D721Med (cell line): ENCODE measurements around the gene ETHE1.

Experiments used
- DNase-seq: peaks from one replicate; pipeline ENCODE4 v3.0.0; 2011; ENCODE audit warnings: low spot score; ENCODE audit not compliant: insufficient read length
- FAIRE-seq: peaks from 2 replicates; lab custom pipeline; 2011; peaks lifted over from hg19 to GRCh38; lab: Jason Lieb, UNC
- TF ChIP-seq, protein P1 (sequence below): IDR thresholded peaks from 2 replicates; pipeline ENCODE4 v1.5.1; 2012; ENCODE audit warnings: mild to moderate bottlenecking, control low read depth; ENCODE audit not compliant: insufficient read depth; ENCODE audit errors: missing control alignments

The ETHE1 gene

DNA sequence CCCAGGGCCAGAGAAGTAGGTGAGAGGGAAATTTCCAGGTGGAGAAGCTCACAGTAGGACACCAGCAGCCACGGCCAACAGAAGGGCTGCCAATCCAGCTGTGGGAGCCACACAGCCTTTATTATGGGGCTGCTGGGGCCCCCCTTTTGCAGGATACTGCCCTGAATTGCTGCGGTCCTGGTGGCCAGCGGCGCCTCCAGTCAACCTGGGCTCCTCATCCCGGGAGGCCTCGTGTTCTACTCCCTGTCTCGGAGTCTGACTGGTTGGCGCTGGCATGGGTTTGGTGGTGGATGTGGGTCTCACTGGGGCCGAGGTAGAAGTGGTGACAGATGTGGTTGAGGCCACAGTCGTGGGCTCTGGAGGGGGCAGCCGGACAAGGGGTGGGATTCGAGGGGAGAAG lies 65.7 kb downstream of the ETHE1 start:
- FAIRE-seq (no peak), DNase-seq (no peak)
- TF ChIP-seq, protein P1, sequence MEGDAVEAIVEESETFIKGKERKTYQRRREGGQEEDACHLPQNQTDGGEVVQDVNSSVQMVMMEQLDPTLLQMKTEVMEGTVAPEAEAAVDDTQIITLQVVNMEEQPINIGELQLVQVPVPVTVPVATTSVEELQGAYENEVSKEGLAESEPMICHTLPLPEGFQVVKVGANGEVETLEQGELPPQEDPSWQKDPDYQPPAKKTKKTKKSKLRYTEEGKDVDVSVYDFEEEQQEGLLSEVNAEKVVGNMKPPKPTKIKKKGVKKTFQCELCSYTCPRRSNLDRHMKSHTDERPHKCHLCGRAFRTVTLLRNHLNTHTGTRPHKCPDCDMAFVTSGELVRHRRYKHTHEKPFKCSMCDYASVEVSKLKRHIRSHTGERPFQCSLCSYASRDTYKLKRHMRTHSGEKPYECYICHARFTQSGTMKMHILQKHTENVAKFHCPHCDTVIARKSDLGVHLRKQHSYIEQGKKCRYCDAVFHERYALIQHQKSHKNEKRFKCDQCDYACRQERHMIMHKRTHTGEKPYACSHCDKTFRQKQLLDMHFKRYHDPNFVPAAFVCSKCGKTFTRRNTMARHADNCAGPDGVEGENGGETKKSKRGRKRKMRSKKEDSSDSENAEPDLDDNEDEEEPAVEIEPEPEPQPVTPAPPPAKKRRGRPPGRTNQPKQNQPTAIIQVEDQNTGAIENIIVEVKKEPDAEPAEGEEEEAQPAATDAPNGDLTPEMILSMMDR = no peak

GRCh38 chr19:43460362-43461016 lies 66.5 kb downstream of the ETHE1 start:
- TF ChIP-seq, protein P1 = no peak
- DNase-seq = no peak
- no peak for FAIRE-seq

DNA sequence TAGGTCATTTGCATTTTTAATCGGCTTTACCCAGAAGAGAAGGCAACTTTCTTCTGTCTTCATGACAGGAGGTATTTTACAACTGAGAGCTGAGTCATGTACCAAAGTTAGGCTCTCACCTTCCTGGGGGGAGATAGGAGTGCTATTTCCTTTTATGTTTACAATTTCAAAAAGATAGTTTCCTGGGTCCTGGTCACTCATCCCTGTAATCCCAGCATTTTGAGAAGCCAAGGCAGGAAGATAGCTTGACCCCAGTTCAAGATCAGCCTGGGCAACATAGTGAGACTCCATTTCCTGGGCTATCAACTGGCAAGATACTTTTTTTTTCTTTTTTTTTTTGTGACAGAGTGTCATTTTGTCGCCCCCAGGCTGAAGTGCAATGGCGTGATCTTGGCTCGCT lies 69.2 kb downstream of the ETHE1 start:
- FAIRE-seq (no peak), DNase-seq (no peak)
- TF ChIP-seq, protein P1 = no peak
